HG02588 (cell line): Measurements from ENCODE around the gene ACAP1.

Source experiments
- ATAC-seq: cut with Tn5 transposase; IDR thresholded peaks from one replicate; pipeline ENCODE4 v1.9.1; 2021; ENCODE audit warnings: mild to moderate bottlenecking, moderate library complexity; ENCODE audit not compliant: unreplicated experiment

Gene ACAP1

DNA sequence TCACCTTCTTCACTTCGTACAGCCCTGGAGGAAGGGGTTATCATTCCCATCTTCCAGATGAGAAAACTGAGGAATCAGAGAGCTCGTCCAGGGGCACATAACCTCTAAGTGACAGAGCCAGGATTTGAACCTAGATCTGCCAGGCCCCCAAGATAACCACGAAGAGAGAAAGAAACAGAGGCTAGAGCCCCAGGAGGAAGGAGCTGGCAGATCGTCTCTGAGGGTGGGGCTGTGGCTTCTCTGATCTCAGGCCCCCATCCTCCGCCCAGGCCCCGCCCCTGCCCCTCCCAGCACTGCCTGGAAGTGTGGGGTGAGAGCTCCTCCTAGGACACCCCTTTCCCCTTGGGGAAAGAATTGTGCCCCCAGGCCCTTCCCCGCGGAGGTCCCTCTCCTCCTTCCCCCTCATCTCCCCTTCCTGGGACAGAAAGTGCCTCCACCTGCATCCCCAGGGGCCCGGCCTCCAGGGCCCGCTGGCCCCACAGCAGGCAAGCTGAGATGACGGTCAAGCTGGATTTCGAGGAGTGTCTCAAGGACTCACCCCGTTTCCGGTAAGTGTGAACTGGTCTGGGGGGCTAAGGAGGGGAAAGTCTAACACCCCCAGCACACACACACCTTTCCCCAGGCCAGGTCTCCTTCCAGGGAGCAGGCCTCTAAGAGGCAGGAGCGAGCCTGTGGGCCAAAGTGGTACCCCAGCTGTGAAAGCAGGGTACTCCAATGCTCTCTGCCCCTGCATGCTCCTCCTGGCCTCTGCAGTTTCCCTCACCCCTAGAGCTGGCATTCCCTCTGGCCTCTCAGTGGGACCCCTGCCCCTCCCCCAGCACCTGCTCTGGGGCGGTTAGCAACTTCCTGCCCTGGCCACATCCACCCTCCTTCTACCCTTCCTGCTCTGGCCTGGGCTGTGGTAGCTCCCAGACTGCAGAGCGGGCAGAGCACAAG is at the start of gene ACAP1:
ACAP1 (plus strand) TSS at position 290 of the 936 bp plus-strand sequence; CDS start at position 496, 206 bp downstream.
- ATAC-seq = peak; percentile 63

GRCh38 chr17:7289256-7290032 is 46.9 kb upstream of the ACAP1 start:
- ATAC-seq = no peak

GRCh38 chr17:7290166-7290565 is 46.2 kb upstream of the ACAP1 start:
- no peak for ATAC-seq

GRCh38 chr17:7290685-7291084 is 45.6 kb upstream of the ACAP1 start:
- ATAC-seq = no peak

DNA sequence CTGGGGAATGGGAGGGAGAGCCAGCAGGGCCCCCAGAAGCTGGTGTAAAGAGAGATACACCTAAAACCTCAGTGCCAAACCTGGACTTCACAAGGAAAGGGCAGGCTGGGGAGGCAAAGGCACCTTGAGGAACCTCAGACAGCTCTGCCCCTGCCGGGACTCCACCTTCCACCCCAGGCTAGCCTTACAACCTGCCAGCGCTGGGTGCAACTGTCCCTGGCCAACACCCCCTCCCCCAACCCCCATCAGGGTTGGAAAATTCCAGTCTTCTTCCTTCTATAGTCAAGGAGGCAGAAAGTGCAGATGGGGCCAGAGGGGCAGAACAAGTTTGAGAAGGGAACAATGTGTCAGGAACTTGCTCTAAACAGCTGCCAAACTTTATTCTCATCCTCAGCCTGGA is 44.1 kb upstream of the ACAP1 start:
- ATAC-seq = no peak

- no peak for ATAC-seq
These were observed 43.6 kb upstream of the ACAP1 start for GRCh38 chr17:7292729-7293128.

DNA sequence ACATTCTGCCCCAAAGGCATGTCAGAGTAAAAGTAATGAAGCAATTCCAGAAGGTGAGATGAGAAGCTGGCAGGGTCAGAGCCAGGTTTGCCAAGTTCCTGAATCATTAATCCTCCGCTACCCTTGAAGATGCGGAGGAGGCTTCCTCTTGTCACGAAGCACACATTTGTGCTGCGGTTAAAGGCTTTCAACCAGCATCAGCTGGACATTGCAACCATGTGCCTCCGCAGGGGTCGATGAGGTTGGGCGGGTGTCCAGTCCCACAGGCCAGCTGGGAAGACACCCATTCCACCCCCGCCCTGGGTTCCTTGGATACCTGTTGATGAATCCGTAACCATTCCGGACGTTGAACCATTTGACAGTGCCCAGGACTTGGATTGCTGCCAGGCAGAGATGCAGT is 43.2 kb upstream of the ACAP1 start:
- ATAC-seq = no peak

- no peak for ATAC-seq
These were observed 42.3 kb upstream of the ACAP1 start for GRCh38 chr17:7293816-7294613.

DNA sequence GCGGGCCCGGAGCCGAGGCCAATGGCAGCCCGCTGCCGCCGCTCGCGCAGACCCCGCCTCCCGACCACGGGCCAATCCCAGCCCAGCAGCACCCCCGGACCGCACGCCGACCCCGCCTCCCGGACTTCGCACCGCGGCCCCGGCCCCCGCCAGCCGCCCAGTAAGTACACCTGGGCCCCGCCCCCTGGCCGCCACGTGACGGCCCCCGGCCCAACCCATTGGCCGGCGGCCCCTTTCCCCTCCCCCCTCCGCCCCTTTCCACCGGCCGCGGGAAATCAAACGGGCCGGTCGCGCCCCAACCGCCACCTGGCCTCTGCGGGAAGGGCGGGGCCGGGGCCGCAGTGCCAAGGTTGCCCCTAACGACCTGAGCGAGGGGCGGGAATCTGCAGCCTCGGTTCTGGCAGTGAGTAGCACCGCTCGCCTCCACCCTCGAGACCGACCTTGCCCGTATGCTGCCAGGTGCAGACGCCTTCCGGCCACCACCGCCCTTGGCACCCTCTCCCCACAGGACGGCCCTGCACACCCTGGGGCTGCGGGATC is 41.6 kb upstream of the ACAP1 start, which contains the start of gene YBX2:
YBX2 (minus strand) TSS at position 26 of the 540 bp plus-strand sequence. CDS start 139 bp downstream, outside the sequence.
- ATAC-seq = peak; percentile 57

GRCh38 chr17:7295230-7296180 is 40.8 kb upstream of the ACAP1 start:
- no peak for ATAC-seq

GRCh38 chr17:7296189-7296861 is 40.0 kb upstream of the ACAP1 start:
- no peak for ATAC-seq

- ATAC-seq = no peak
These were observed 32.1 kb upstream of the ACAP1 start for GRCh38 chr17:7304179-7304578.

- peak; percentile 69 for ATAC-seq
These were observed 29.2 kb upstream of the ACAP1 start, which contains the start of gene EIF5A for GRCh38 chr17:7306911-7307685. Gene EIF5A (plus strand): TSS chr17:7307628. CDS start chr17:7309636, 2,008 bp downstream.

GRCh38 chr17:7307686-7308624 is 28.4 kb upstream of the ACAP1 start:
- ATAC-seq = peak; percentile 4

DNA sequence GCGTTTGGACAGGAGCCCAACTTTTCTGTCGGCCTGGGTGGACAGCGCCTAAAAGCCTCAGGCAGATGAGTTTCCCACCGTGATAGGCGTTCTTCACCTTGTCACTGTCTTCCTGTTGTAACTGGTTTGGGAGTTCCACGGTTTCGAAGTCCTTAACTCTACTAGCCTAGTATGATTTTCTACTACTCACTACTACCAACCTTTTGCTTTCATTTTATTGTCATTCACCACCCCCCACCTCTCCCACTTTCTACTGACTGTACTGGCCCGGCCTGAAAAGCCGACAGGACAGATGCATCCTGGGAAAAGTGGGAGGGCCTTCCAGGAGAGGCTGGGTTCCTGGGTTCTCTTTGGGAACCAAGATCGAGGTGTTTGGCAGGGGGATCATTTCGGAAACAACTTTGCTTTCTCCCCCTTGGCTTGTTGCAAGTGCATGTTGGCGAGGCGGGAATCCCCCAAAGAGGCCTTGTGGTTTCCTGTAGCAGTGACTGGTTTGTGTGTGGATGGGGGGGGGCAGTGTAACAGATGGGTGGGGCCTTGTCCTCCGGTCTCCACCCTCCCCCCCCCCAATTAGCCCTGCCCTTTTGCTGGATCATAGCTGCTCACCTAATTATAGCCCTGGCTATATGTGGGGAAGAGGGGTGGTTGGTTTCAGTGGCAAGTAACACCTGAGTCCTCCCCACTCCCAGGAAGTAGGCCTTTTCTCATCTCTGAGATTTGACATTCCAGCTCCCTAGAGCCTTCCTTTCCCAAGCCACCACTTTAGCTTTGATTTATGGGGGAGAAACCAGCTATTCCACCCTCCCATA is 27.5 kb upstream of the ACAP1 start:
- no peak for ATAC-seq

DNA sequence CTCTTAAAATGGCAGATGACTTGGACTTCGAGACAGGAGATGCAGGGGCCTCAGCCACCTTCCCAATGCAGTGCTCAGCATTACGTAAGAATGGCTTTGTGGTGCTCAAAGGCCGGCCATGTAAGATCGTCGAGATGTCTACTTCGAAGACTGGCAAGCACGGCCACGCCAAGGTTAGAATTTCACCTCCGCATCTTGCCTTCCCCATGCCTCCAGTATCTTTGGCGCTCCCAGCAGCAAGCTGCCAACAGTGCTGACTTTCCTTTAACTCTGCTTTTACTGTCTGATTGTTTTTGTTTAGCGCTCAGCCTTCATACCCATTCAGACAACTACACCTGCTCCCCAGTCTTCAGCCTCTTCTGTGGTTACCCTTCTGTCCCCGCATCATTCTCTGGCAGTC is 26.7 kb upstream of the ACAP1 start:
- ATAC-seq = no peak
